ENCODE measurements around the gene PDE7B.

DNA sequence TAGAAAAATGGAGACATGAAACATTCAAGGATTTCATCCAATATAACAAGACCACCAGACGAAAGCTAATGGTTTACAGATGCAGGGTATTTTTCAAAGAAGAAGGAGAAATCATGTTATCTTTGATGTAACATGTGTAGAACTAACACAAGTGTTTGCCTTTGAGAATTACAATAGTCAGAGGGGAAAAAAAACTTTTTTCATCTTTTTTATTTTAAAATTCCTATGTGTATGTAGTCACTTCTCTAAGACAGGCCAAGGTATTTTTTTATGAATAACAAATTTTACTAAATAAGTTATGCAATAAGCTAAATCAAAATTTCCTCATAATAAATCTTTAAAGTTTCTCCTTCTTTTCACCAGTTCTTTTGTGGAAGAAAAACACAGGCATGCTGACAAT is 161.4 kb downstream of the PDE7B start:
- TF ChIP-seq, protein P1, sequence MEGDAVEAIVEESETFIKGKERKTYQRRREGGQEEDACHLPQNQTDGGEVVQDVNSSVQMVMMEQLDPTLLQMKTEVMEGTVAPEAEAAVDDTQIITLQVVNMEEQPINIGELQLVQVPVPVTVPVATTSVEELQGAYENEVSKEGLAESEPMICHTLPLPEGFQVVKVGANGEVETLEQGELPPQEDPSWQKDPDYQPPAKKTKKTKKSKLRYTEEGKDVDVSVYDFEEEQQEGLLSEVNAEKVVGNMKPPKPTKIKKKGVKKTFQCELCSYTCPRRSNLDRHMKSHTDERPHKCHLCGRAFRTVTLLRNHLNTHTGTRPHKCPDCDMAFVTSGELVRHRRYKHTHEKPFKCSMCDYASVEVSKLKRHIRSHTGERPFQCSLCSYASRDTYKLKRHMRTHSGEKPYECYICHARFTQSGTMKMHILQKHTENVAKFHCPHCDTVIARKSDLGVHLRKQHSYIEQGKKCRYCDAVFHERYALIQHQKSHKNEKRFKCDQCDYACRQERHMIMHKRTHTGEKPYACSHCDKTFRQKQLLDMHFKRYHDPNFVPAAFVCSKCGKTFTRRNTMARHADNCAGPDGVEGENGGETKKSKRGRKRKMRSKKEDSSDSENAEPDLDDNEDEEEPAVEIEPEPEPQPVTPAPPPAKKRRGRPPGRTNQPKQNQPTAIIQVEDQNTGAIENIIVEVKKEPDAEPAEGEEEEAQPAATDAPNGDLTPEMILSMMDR (IDR thresholded peaks at IDR 0.05): no peak
- TF ChIP-seq POLR2A (IDR thresholded peaks at IDR 0.05; ENCODE audit: low read depth) (no peak), POLR2AphosphoS5 (IDR thresholded peaks at IDR 0.05) (no peak)
